BLaER1 (cell line): ENCODE measurements around the gene H6PD.
A peak's percentile ranks its signal among the peaks of the same experiment; 100 is the strongest.

Experiments used
- H3K27ac ChIP-seq: shearing (Covaris generic); formaldehyde crosslinking; 2 replicates; pipeline ENCODE4 v1.8.1; 2022
- H3K27me3 ChIP-seq: shearing (Covaris generic); formaldehyde crosslinking; 2 replicates; pipeline ENCODE4 v1.8.1; 2022
- H3K36me3 ChIP-seq: shearing (Covaris generic); formaldehyde crosslinking; 2 replicates; pipeline ENCODE4 v1.8.1; 2022
- H3K4me1 ChIP-seq: shearing (Covaris generic); formaldehyde crosslinking; 2 replicates; pipeline ENCODE4 v1.8.1; 2022
- H3K4me2 ChIP-seq: shearing (Covaris generic); formaldehyde crosslinking; 2 replicates; pipeline ENCODE4 v1.8.1; 2022
- H3K4me3 ChIP-seq: shearing (Covaris generic); formaldehyde crosslinking; 2 replicates; pipeline ENCODE4 v1.8.1; 2022
- H3K9ac ChIP-seq: shearing (Covaris generic); formaldehyde crosslinking; 2 replicates; pipeline ENCODE4 v1.8.1; 2022
- H3K9me3 ChIP-seq: shearing (Covaris generic); formaldehyde crosslinking; 2 replicates; pipeline ENCODE4 v1.8.1; 2022
- H4K20me1 ChIP-seq: shearing (Covaris generic); formaldehyde crosslinking; 2 replicates; pipeline ENCODE4 v1.8.1; 2022
- Cebpa-rat ChIP-seq: shearing (Covaris generic); IDR thresholded peaks from 2 replicates; pipeline ENCODE4 v1.8.1; 2022

Gene H6PD

DNA sequence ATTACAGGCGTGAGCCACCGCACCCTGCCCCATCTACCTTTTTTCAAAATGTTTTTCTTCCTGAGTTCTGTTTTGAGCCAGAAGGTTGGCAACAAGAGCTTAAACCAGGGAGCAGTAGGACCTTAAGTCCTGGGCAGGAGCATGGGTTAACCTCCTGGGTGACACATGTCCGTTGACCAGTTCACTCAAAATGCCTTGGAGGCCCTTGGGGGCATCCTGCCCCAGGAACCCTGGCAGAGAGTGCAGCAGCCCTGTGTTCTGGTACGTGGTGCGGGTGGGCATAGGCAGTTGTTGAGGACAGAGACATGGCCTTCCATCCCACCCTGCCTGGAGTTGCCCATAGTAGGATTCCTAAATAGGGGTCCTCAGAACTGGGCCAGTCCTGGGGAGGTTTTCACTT lies 11.6 kb downstream of the H6PD start:
- no peak overlapping the region for H3K4me2 ChIP-seq

DNA sequence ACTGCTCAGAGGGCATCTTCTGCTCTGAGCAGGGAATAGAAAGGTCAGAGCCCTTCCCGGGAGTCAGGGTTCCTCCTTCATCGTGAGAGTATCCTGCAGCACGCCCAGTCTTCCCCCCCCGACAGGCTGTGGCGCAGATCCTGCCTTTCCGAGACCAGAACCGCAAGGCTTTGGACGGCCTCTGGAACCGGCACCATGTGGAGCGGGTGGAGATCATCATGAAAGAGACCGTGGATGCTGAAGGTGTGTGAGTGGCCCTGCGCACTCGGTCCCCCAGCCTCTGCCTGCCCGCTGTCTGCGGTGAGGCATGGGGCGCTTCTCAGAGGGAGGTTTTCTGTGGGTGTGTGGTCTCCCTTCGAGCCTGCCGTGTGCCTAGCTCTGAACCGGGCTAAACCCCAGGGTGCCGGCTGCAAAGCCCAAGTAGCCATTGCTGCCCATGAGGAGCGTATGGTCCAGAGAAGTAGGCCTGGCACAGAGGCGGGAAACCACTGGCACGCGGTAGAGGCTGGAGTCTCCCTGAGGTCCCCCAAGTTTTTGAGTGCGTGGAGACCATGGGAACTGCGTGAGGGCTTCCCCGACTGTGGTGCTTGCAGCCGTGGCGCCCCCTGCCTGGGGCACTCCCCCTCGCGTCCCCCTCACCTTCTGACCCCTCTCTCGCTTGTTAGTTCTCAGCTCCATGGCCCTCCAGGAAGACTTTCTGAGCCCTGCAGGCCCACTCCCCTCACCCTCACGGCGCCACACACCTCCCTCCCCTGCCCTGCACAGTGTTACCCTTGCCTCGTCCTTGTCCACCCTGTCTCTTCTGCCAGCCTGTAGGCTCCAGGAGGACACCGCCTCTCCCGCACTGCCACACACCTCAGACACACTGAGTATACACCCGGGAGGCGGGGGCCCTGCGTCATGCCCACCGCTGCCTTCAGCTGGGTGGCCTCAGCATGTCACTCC lies 12.5 kb downstream of the H6PD start:
- Histone ChIP-seq H3K9ac (peak overlapping the region; percentile 4; the same call in 1 of the 2 replicates), H3K4me1 (peaks cover 52% of the 10 kb centered on the region), H3K9me3 (no peaks in the 10 kb centered on the region), H3K4me2 (peak overlapping the region; percentile 59), H3K36me3 (peaks cover 55% of the 10 kb centered on the region), H4K20me1 (peaks cover 22% of the 10 kb centered on the region; the same call in 1 of the 2 replicates), H3K27ac (0 out of 2 replicates have a peak overlapping the region, but pooled peaks have one; percentile 30), H3K4me3 (no peak overlapping the region), H3K27me3 (no peaks in the 10 kb centered on the region)
- no peak for TF ChIP-seq Cebpa-rat

More for the DNA sequence above, 11.6 kb downstream of the H6PD start:
- H3K36me3 ChIP-seq = peaks cover 50% of the 10 kb centered on the region
- no peak overlapping the region for H3K4me3 ChIP-seq
- peaks cover 13% of the 10 kb centered on the region; the same call in 1 of the 2 replicates for H4K20me1 ChIP-seq
- H3K9me3 ChIP-seq = no peaks in the 10 kb centered on the region
- no peak overlapping the region for H3K9ac ChIP-seq
- H3K27ac ChIP-seq = no peak overlapping the region
- peaks cover 61% of the 10 kb centered on the region for H3K4me1 ChIP-seq
- no peaks in the 10 kb centered on the region for H3K27me3 ChIP-seq
- TF ChIP-seq Cebpa-rat = no peak

DNA sequence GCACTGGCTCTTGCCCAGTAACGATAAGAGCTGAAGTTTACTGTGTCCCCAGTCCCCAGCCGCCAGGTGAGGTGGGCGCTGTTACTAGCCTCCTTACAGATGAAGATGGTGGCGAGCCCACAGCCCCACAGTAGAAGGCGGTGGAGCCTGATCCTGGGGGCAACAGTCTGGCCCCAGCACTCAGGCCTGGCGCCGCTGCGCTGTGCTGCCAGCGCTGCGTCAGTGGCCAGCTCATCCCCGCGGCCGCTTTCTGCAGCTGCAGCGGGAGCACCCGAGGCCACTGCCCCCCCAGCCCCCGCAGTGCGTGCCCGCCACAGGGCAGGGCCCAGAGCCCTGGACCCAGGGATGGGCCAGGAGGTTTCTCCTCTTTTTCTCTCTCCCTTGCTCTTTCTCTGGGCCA lies 13.3 kb downstream of the H6PD start:
- Histone ChIP-seq H4K20me1 (peaks cover 30% of the 10 kb centered on the region; the same call in 1 of the 2 replicates), H3K9ac (no peak overlapping the region), H3K36me3 (peaks cover 55% of the 10 kb centered on the region), H3K4me1 (peaks cover 45% of the 10 kb centered on the region), H3K4me2 (peak overlapping the region; percentile 59), H3K4me3 (no peak overlapping the region), H3K27ac (peak overlapping the region; percentile 30; the same call in 1 of the 2 replicates), H3K9me3 (no peaks in the 10 kb centered on the region), H3K27me3 (no peaks in the 10 kb centered on the region)
- no peak for TF ChIP-seq Cebpa-rat

DNA sequence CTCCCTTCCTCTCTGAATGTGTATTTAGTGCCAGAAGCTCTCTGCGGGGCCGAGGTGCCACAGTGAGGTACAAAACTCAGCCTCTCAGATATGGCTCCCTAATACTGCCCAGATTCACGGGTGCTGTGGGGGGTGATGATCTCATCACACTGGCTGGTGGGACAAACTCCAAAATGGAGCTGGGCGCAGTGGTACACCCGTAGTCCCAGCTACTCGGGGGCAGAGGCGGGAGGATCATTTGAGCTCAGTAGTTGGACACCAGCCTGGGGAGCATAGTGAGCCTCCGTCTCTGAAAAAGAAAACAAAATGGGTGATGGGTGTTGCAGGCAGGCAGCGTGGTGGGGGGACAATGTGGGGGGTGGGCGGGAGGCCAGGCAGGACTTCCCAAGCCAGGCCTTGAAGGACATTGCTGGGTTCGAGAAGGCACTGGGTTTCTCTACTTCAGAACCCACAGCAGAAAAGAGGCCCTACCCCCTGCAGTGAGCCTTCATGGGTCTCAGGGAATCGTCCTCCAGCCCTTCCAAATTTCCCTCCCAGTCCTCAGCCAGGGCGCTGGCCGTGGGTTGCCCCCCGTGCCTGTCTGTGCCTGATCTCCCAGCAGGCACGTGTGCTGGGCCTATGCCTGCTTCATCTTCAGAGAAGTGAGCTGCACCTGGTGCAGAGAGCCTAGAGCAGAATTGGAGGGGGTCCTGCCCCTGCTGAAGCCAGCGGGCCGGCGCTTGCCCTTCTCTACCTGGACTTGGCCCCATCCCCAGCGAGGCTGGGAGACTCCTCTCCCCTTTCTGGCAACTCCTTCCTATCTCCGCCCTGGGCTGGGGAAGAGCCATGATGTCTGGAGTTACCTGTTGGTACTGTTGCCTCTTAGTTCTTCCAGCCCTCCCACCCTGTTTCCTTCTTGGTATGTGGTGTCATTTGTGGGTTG lies 14.0 kb downstream of the H6PD start:
- TF ChIP-seq Cebpa-rat = no peak
- Histone ChIP-seq H3K36me3 (peaks cover 55% of the 10 kb centered on the region), H3K9me3 (no peaks in the 10 kb centered on the region), H3K4me3 (no peak overlapping the region), H3K9ac (no peak overlapping the region), H3K27me3 (no peaks in the 10 kb centered on the region), H3K27ac (peak overlapping the region; percentile 30; the same call in 1 of the 2 replicates), H4K20me1 (peaks cover 37% of the 10 kb centered on the region; the same call in 1 of the 2 replicates), H3K4me1 (peaks cover 38% of the 10 kb centered on the region), H3K4me2 (no peak overlapping the region)

DNA sequence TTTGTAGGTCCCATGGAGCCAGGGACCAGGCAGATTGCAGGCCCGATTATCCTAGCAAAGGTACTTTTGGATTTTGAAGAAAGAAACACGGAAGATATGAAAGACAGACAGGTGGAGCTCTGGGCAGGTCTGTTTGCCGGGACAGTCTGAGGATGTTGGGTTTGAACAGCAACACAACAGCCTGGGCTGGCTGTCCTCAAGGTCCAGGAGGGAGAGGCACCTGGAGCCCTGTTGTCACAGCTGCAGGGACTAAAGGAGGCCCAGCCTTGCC lies 14.6 kb downstream of the H6PD start:
- Histone ChIP-seq H3K4me3 (no peak overlapping the region), H3K4me1 (peaks cover 32% of the 10 kb centered on the region), H3K36me3 (peaks cover 59% of the 10 kb centered on the region), H3K9me3 (no peaks in the 10 kb centered on the region), H3K27ac (no peak overlapping the region), H4K20me1 (peaks cover 42% of the 10 kb centered on the region; the same call in 1 of the 2 replicates), H3K27me3 (no peaks in the 10 kb centered on the region), H3K9ac (no peak overlapping the region), H3K4me2 (no peak overlapping the region)
- TF ChIP-seq Cebpa-rat = no peak

DNA sequence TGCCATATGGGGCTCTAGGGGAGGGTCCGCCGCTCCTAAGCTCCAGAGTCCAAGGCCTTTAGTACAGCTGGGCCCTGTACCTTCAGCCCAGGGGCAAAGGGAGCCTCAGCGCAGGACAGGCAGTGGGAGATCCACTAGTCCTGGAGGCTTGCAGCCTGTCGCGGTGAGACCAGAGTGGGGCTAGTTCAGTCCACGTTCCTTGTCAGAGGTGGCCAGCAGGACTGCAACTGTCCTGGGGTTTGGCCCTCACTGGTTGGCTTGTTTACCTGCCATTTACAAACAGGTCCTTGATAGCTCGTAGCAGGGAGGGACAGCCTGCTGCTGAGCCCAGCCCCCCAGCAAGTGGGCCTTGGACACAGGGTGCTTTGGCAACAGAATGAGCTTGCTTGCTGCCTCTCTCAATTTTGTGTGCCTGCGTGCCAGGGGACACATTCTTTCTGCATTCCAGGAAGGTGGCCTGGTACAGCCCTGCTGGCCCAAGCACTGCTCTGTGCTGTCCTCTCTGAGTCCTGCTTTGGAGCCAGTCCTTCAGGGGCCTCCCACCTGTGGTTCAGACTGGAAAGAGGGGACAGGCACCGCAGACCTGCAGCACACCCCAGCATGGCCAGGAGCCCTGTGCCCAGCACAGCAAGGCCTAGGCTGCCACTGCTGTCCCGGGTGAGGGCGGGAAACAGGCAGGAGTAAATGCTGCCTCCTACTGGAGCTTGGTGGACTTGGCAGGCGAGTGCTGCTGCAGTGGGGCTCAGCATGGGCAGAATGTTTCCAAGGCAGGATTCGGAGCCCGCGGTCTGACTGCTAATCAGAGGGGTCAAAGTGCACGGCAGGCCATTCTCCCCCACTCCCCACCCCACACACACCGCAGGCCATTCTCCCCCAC lies 15.2 kb downstream of the H6PD start:
- H3K27me3 ChIP-seq = no peaks in the 10 kb centered on the region
- H3K27ac ChIP-seq = no peak overlapping the region
- H3K9me3 ChIP-seq = no peaks in the 10 kb centered on the region
- TF ChIP-seq Cebpa-rat = no peak
- no peak overlapping the region for H3K4me3 ChIP-seq
- H3K4me1 ChIP-seq = peaks cover 26% of the 10 kb centered on the region
- no peak overlapping the region for H3K4me2 ChIP-seq
- H3K36me3 ChIP-seq = peaks cover 59% of the 10 kb centered on the region
- H3K9ac ChIP-seq = no peak overlapping the region
- peaks cover 42% of the 10 kb centered on the region; the same call in 1 of the 2 replicates for H4K20me1 ChIP-seq

DNA sequence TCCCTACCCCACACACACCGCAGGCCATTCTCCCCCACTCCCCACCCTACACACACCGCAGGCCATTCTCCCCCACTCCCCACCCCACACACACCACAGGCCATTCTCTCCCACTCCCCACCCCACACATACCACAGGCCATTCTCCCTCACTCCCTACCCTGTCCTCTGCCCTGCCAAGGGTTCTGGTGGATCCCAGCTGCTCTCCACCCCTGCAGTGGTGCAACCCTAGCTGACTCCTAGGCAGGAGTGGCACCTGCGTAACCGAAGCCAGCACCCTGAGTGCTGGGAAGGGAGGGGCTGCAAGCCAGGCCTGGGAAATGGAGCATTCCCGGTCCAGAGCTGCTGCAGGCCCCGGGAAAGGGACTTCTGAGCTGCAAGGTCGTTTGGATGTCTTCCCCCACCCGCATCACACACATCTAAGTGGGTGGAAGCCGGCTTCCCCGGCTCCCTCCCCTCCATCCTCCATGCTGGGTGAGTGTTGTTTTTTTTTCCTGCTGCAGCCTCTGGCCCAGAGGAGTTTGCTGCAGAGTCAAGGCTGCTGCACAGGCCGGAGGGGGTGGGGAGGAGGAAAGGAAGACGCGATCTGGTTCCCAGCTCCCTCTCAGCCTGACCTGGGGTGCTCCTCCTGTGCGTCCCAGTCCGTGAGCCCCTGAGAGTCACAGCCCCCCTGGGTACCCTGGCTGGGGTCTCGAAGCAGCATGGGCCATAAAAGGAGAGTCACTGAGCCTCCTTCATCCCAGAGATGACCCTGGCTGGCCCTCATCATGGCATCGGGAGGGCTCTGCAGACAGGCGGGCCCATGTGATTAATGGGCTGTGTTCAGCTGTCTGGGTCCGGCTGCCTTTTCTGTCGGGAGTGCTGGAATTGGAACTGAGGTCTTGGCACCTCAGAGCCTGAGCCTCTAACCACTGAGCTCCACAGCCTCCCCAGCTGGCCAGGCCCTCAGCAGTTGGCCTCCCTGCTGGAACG lies 16.1 kb downstream of the H6PD start:
- H3K4me2 ChIP-seq = no peak overlapping the region
- peaks cover 18% of the 10 kb centered on the region for H3K4me1 ChIP-seq
- no peak for TF ChIP-seq Cebpa-rat
- no peak overlapping the region for H3K4me3 ChIP-seq
- H3K9me3 ChIP-seq = no peaks in the 10 kb centered on the region
- no peak overlapping the region for H3K9ac ChIP-seq
- peaks cover 55% of the 10 kb centered on the region for H3K36me3 ChIP-seq
- H3K27me3 ChIP-seq = no peaks in the 10 kb centered on the region
- peaks cover 42% of the 10 kb centered on the region; the same call in 1 of the 2 replicates for H4K20me1 ChIP-seq
- no peak overlapping the region for H3K27ac ChIP-seq

DNA sequence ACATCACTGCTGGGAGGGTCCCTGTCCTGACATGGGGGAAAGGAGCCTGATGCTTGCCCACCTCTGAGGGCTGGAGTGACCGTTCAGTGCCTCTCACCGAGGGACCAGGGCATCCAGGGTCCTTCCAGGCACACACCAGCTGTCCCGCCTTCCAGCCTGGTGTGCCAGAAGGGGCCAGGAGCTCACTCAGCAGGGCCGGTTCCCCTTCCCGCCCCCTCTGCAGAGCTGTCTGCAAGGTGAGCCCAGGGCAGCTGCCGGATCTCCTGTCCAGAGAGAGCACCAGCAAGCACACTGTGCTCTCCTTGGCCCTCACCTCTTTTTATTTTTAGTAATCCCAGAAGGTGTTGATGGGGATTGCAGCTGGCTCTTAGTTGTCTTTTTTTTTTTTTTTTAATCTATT lies 16.9 kb downstream of the H6PD start:
- peaks cover 46% of the 10 kb centered on the region; the same call in 1 of the 2 replicates for H4K20me1 ChIP-seq
- H3K4me1 ChIP-seq = peaks cover 18% of the 10 kb centered on the region
- no peaks in the 10 kb centered on the region for H3K9me3 ChIP-seq
- peaks cover 55% of the 10 kb centered on the region; the same call in 1 of the 2 replicates for H3K36me3 ChIP-seq
- no peaks in the 10 kb centered on the region for H3K27me3 ChIP-seq
- no peak overlapping the region for H3K27ac ChIP-seq
- H3K4me3 ChIP-seq = no peak overlapping the region
- no peak overlapping the region for H3K4me2 ChIP-seq
- TF ChIP-seq Cebpa-rat = no peak
- H3K9ac ChIP-seq = no peak overlapping the region
